Islet of Langerhans (tissue), 1 donor: ENCODE measurements around the gene BLOC1S4.
"Not testable (repeated sequence)": the region's sequence is repeated elsewhere in the genome, so short reads cannot be mapped to it uniquely, and the experiment has no call there.

Source experiments
- FAIRE-seq: peaks from one replicate; lab custom pipeline; 2011; peaks lifted over from hg19 to GRCh38; lab: Jason Lieb, UNC

Gene BLOC1S4

GRCh38 chr4:6742507-6742906 lies 26.5 kb downstream of the BLOC1S4 start:
- FAIRE-seq: no peak

- FAIRE-seq: no peak
These were observed 27.0 kb downstream of the BLOC1S4 start for GRCh38 chr4:6742989-6743388.

GRCh38 chr4:6746721-6747293 lies 30.8 kb downstream of the BLOC1S4 start:
- no peak for FAIRE-seq

GRCh38 chr4:6747294-6748051 lies 31.5 kb downstream of the BLOC1S4 start:
- no peak for FAIRE-seq

GRCh38 chr4:6748286-6748685 lies 32.3 kb downstream of the BLOC1S4 start:
- FAIRE-seq: no peak

GRCh38 chr4:6749340-6750171 lies 33.6 kb downstream of the BLOC1S4 start:
- no peak for FAIRE-seq

GRCh38 chr4:6750286-6751221 lies 34.6 kb downstream of the BLOC1S4 start:
- no peak for FAIRE-seq

GRCh38 chr4:6751611-6752485 lies 35.9 kb downstream of the BLOC1S4 start:
- FAIRE-seq: no peak

- FAIRE-seq: no peak
These were observed 36.5 kb downstream of the BLOC1S4 start for GRCh38 chr4:6752486-6752829.

GRCh38 chr4:6753103-6753560 lies 37.2 kb downstream of the BLOC1S4 start:
- FAIRE-seq: no peak

GRCh38 chr4:6753891-6754290 lies 37.9 kb downstream of the BLOC1S4 start:
- FAIRE-seq: no peak

GRCh38 chr4:6754481-6755087 lies 38.6 kb downstream of the BLOC1S4 start:
- no peak for FAIRE-seq

- no peak for FAIRE-seq
These were observed 39.2 kb downstream of the BLOC1S4 start for GRCh38 chr4:6755088-6755753.

GRCh38 chr4:6756345-6756744 lies 40.4 kb downstream of the BLOC1S4 start:
- not testable (repeated sequence) for FAIRE-seq

GRCh38 chr4:6758728-6759127 lies 42.8 kb downstream of the BLOC1S4 start:
- FAIRE-seq: no peak

- FAIRE-seq: no peak
These were observed 44.9 kb downstream of the BLOC1S4 start for GRCh38 chr4:6760865-6761264.

- no peak for FAIRE-seq
These were observed 46.0 kb downstream of the BLOC1S4 start for GRCh38 chr4:6761649-6762615.

GRCh38 chr4:6763330-6763851 lies 47.4 kb downstream of the BLOC1S4 start:
- FAIRE-seq: no peak
